Stimulated activated naive CD8-positive, alpha-beta T cell treated with anti-CD3 and anti-CD28 coated beads, Interleukin-15, Interleukin-2, amounts not matched to agents 100 U/mL and 50 U/mL, for 24 hours (primary cell): ENCODE data around the gene HS3ST3A1.

Source experiments
- ATAC-seq: fragments of 150-1000 bp; cut with Tn5 transposase; one replicate; pipeline ENCODE4 v1.10.0; 2021
- DNase-seq: peaks from one replicate; pipeline ENCODE4 v3.0.0; 2021

HS3ST3A1 gene

DNA sequence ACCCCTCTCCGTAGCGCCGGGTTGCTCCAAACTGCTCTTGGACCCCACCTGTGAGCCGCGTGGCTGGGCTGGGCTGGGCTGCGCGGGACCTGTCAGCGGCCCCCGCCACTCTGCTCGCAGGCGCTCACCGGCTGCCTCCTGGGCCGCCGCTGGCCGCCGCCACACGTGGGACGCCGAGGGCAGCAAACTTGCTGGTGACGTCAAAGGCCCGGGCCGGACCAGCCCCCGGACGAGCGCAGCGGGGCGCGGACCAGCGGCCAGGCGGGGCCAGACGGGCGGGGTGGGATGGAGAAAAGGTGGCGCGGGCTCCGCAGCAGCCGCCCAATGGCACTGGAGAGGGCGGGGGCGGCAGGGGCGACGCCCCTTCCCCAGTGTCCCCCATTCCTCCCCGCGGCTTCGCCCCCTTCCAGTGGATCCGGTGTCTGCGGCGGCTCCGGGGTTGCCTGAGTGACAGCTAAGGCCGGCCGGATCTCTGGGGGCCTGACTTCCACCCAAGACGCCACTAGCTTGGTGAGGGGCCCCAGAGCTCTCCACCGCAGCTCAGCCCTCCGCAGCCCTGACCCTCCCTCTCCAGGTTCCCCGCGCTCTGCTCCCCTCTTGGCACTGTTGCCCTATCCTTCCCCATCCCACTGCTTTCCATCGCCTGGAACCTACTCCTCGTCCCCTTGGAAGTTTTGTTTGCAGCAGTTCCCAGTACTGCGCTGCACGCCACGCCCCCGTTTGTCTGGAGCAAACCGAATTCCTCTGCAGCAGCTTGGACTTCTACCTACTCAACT, at the start of gene HS3ST3A1:
HS3ST3A1 (minus strand) TSS at position 154 of the 776 bp plus-strand sequence. CDS start 800 bp downstream, outside the sequence.
- ATAC-seq (peak; percentile 47), DNase-seq (peak; percentile 28)

DNA sequence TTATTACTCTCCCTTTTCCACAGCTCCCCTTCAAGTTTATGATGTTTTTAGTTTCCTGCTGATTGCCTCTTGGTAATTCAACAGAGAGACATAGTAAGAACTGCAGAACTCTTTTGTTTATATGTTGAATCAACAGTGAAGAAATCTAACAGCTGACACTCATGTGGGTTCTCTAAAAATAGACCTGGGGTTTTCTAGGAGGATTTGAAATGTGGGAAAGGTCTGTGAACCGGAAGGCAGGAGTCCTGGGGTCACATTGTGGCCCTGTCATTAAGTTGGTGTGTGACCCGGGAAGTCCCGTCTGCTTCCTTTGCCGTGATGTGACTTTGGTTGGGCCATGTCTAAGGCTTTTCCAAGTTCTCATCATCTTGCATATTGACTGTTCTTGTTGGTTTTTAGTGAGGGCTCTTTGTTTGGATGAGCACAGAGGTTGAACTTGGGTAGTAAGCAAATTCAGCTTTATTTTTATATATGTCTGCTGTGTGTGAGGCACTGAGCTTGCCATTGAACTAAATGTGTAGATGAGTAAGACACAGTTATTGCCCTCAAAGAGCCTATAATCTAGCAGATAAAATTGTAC, 48.5 kb upstream of the HS3ST3A1 start:
- ATAC-seq (no peak), DNase-seq (no peak)

DNA sequence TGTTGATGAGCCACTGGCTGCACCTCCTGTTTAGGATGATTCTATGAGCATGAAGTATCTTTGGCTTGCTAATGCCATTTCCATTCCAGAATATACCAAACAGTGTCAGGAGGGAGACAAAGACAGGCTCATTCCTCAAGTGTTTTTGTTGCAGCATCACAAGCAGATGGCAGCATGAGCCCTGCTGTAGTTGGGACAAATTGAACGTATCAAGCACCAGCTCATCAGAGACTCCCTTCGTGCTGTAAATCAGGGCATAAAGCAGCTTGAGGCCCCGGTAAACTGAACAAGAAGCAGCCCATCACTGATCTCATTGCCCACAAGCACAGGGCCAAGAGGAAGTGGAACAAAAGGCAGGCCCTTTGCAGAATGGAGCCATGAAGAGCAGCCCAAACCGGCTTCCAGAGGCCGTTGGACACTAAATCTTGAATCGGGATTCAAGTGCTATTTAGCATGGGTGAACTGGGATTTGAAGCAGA, 45.9 kb upstream of the HS3ST3A1 start:
- ATAC-seq (no peak), DNase-seq (no peak)

DNA sequence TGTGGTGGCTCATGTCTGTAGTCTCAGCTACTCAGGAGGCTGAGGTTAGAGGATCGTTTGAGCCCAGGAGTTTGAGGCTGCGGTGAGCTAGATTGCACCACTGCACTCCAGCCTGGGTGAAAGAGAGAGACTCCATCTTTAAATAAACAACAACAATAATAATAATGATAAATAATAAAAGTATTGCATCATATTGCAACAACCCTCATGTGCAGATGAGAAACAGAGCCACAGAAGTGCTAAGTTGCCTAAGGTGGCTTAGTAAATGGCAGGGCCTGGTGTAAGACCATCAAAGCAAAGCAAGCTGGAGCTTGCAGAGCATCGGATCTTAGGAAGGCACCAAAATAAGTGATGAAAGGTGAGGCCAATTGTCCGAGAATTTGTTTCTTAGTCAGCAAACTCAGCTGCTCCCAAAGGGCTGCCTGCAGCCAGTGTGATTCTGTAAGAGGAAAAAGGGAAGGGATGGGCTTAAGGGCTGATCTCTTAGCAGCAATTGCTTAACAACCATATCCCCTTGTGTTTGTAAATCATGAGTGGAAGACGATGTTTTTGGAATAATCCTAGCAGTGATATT, 45.3 kb upstream of the HS3ST3A1 start:
- ATAC-seq (no peak), DNase-seq (no peak)

DNA sequence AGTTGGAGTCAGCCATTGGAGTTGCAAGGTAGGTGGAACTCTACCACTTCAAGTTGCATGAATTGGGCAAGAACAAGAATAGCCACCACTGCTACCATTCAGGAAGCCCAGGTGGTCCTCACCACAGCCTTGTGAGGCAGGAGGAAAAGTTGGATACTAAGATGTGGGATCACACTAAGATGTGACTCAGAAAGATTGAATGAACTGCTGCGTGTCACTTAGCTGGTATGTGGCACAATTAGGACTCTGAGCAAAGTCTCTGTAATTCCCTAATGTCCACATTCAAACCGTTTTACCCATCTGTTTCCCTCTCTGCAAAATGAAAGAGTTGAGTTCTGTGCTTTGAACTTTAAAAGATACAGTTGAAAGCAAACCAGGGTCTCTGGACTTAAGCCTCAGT, 44.7 kb upstream of the HS3ST3A1 start:
- ATAC-seq (no peak), DNase-seq (no peak)

DNA sequence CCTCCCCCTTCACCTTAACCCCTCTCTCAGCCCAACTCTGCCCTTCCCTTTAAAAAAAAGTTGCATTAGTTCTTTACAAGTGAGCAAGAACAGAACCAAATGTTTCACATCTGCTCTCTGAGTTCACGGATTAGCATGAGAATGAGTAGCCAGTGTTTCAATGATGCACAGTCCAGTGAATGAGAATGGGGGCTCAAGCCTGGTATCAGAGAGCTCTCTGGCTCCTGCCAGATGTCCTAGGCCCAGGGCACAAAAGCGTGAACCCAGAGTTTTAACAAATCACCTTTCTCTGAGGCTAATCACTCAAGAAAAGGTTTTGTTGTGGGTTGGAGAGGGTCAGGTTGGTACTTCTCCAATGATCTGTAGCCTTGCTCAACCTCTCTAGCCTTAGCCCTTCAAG, 41.5 kb upstream of the HS3ST3A1 start:
- no peak for DNase-seq

DNA sequence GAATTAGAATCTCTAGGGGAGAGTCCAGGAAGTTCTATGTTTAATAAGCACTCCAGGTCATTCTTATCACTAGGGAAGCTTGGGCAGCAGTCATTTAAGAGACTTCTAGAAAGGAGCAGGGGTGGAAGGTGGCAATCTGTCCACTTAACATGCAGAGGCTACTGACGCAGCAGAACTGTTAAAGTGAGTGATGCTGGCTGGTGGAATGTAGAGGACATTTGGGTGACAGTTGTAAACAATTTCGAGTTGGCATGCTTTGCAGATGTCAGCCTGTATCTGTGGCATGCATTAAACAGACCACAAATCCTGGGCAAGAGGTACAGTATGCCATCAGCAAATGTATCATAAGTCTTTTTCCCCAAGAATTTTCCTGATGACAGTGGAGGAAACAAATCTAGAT, 40.5 kb upstream of the HS3ST3A1 start:
- ATAC-seq, result no peak
- DNase-seq, result no peak

More for the DNA sequence above, 41.5 kb upstream of the HS3ST3A1 start:
- ATAC-seq, result no peak

DNA sequence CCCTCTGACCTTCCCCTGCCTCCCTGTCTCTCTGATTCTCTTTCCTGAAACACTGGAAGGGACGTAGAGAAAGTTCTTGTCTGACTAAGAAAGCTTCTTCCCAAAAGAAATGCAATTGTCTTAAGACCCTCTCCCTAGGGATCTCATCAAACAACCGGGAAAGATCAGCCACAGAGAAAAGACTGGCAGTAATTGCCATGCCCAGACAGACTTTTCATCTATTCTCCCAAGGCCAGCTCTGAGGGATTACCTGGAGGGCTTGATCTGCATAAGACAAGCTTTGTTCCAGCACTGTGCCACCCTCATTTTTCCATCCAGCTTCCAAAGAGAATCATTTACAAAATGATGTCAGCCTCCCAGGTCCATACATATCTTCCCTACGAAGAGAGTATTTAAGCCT, 38.8 kb upstream of the HS3ST3A1 start:
- no peak for DNase-seq
- ATAC-seq, result no peak

DNA sequence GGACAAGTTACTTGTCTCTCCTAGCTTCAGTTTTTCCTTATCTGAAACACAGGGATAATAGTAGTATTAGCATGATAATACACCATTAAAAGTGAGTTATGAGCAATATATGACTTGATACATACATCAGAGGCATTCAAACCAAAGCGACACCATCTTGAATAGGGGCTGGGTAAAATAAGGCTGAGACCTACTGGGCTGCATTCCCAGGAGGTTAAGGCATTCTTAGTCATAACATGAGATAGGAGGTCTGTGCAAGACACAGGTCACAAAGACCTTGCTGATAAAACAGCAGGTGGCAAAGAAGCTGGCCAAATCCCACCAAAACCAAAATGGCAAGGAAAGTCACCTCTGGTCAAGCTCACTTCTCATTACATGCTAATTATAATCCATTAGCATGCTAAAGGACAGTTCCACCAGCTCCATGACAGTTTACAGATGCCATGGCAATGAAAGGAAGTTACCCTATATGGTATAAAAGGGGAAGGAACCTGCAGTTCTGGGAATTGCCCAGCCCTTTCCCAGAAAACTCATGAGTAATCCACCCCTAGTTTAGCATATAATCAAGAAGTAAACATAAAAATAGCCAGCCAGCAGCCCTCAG, 37.2 kb upstream of the HS3ST3A1 start:
- DNase-seq (no peak), ATAC-seq (no peak)

DNA sequence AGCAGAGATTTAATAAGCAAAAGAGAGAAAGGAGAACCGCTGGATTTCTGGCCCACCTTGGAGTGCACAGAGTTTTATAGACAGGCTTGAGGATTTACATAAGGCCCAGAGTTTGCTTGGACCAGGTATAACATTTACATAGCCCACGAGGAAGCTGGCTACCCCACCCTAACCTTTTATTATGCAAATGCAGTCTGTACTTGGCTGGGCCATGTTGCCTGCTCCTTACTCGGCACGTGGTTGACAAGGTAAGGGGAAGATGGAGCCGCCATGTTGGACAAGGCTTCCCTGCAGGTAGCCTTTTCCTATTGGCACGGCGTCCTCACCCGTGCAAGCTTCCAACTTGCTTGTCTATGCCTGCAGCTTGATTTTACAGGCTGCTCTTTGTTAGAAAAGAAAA, 35.2 kb upstream of the HS3ST3A1 start:
- no peak for ATAC-seq

DNA sequence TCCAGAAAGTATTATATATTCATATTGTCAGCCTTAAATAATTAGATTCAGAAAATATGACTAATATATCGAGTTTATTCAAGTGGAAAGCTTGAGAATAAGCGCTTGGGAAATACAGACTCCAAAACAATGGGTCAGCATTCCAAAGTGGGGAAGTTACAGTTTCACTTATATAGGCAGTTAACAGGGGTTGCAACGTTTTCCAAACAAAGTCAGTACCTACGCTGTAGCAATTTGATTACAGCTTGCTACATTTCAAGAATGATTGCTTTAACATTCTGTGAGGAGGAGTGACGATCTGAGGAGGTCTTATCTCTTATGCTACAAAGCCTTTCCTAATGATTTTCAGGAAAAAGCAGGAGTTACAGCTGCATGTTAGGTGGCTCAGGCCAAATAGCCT, 34.2 kb upstream of the HS3ST3A1 start:
- no peak for ATAC-seq
- no peak for DNase-seq

More for the DNA sequence above, 35.2 kb upstream of the HS3ST3A1 start:
- DNase-seq, result no peak

DNA sequence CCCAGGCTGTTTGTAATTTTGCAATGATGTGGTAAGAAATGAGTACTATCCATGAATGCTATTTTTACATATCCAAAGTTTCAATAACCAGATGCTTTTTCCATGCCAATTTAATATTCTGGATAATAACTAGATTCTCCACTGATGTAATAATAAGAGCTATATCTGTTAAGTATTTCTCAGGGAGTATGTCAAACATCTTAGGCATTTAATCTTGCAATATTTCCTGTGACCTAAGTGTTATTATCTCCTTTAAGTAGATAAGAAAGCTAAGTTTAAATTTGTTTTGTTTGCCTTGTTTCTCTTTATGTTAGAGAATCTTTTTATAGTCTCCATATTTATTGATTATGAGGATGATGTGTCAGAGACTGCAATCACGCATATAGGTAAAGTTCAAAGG, 32.3 kb upstream of the HS3ST3A1 start:
- DNase-seq (no peak), ATAC-seq (no peak)

DNA sequence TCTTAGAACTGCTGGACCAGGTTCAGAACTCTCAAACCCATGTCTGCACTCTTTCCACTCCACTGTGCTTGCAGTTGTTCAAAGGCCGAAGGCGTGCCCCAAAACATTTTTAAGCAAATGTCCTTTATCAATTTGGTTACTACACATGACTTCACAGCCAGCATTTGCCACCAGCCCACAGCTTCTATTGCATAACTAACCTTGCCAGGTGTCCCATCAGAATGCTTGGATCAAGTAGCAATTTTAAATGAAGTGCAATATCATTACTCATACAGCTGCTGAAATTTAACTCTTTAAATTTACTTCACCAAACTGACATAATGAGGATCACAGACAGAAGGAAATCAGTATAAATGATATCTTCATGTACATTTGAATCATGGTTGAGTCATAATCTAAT, 29.8 kb upstream of the HS3ST3A1 start:
- ATAC-seq, result no peak
- no peak for DNase-seq

DNA sequence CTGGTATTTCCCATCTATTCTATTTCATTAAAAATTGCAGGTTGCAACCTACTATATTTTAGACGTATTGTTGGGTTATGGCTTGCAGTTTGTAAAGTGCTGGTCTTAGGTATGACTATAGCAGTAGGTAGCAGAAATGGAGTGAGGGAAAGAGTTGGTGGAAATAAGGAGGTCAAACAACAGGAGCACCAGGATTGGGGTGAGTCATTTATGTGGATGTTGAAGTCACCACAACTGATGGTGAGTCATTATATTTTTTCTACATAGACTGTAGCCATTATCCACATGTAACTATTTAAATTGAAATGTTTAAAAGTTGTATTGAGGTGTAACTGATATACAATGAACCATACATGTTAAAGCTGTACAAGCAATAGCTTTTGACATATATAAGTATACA, 25.0 kb upstream of the HS3ST3A1 start:
- ATAC-seq (no peak), DNase-seq (no peak)

DNA sequence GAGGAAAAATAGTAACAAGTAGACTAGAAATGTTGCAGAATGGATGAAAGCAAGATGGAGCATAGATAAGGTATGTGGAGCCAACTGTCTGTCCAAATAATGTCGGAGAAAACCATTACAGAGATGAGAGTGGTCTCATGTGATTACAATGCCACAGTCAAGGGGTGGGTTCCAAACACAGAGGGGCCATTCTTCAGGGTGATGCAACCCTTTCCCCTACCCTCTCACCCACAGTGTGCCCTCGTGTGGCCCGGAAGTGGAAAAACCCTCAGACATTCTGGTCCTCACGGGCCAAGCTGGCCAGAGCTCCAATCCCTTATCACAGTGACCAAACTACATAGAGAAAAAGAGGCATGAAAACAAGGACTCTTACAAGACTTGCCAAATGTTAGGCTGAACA, 17.7 kb upstream of the HS3ST3A1 start:
- DNase-seq (no peak), ATAC-seq (no peak)

DNA sequence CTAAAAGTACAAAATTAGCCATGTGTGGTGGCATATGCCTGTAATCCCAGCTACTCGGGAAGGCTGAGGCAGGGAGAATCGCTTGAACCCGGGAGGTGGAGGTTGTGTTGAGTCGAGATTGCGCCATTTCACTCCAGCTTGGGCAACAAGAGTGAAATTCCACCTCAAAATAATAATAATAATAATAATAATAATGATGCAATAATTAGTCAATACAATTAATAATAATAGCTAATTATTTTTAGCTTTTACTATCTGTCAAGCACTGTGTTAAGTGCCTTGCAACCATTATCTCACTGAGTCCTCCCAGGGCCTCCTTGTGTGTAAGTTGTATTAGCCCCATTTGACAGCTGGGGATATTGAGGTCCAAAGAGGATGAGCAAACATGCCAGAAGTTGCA, 14.3 kb upstream of the HS3ST3A1 start:
- DNase-seq (no peak), ATAC-seq (no peak)

DNA sequence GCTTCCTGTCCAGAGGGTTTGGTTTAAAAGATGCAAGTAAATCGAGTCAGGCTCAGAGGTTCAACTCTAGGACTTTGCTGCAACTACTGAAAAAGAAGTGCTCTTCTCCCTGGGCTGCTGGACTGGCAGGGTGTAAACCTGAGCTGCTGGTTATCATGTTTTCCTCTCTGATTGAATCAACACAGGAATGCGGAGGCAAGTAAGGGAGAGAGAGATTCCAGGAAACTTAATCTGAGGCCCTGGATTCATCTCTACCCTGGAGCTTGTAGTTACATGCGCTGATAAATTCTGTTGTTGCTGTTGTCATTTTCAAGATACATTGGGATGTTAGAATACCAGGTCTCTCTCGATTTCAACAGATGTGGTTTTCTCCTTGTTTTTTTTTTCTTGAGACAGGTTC, 8.2 kb upstream of the HS3ST3A1 start:
- DNase-seq, result no peak
- ATAC-seq, result no peak

DNA sequence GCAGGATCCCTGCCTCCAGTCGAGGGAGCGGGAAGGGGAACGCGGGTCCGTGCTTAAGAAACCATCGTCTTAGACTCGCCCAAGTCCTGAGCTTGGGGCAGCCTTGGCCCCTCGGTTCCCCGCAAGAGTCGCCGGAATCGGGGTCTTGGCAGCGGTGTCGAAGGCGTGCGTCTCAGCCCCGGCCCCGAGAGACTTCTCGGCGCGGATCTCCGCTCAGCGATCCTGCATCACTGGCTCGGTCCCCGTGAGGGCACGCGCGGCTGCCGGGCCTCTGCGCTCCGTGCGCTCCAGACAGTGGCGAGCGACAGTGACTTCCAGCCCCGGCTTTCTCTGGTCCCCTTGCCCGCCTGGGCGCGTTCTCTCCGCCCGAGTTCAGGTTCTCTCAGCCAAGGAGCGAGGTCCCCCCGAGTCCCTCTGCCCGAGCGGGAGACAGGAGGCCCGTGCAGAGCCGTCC, 380 bp downstream of the HS3ST3A1 start:
- ATAC-seq (no peak), DNase-seq (peak; percentile 15)

DNA sequence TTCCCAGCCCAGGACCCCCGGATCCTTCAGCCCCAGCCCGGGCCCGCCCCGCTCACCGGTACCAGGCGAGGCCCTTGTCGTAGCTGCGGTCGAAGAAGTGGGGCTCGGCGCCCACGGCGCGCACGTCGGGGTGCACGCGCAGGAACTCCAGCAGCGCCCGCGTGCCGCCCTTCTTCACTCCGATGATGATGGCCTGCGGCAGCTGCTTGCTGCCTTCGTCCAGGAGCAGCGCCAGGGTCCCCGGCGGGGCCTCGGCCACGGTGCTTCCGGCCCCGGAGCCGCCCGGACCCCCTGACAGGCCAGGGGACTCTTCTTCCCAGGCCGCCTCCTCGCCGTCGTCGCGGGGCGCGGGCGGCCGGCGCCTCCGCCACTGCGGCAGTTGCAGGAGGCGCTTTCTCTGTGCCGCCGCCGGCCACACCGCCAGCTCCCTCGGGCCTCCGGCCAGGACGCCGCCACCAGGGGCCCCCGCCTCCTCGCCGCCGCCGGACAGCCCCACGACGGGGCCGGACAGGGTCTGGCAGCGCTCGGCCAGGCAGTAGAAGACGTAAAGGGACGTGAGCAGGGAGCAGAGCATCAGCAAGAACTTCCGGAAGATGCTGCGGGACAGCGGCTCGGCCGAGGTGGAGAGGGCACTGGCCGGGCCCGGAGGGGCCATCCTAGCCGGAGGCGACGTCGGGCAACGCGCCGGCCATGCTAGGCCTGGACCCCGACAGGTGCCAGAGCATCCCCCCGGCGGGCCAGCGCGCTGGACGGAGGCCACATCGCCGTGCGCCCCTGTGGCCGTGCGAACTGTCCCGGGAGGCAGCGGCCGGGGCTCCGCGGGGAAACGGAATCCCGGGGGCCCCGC, 1.0 kb downstream of the HS3ST3A1 start:
- ATAC-seq, result no peak
- DNase-seq, result peak; percentile 4

DNA sequence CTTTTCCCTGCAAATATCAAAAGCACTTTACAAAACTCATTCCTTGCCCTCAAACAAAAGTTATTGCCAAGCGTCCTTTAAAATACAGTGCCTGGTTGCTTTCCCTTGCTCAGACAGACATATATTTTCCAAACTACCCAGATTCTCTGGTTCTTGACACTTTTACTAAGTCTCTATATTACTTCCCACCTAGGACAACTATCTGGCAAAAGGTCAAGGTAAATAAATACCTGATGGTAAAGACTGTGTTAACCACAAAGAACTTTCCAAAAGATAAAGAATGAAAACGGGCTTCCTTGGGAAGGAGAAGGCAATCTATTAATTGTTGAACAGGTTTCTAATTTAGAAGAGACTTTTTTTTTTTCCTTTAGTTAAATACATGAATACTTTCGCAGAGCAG, 1.9 kb downstream of the HS3ST3A1 start:
- ATAC-seq (no peak), DNase-seq (no peak)

DNA sequence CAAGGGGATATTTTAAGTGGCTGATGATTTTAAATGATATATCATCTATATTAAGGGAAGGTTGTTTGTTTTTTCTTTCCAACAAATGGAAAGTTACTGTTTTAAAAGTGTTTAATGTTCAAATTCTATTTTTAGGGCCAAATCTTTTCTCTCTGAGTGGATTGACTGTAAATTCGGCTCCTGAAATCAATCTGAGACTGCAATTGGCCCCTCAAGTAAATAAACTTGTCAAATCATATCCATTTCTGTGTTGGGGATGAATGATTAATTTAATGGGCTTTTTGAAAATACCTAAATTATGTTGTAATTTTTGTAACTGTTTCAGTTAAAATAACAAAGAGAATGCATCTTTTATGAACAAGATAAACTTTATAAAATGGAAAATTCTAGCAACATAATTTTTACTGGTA, 2.6 kb downstream of the HS3ST3A1 start:
- ATAC-seq (no peak), DNase-seq (no peak)
